ENCODE results near the gene SYT6. TPM values are rescaled to one million over a fixed set of nuclear protein-coding genes. Genes with fewer than 3 reads are reported as not detected.

The SYT6 gene
- total and polyA plus RNA-seq, 10 of the 15 experiments (the other 5 are each of a cell fraction or from before 2014, with no cell fraction given) = 0.05 to 0.39 TPM; not detected in 8

DNA sequence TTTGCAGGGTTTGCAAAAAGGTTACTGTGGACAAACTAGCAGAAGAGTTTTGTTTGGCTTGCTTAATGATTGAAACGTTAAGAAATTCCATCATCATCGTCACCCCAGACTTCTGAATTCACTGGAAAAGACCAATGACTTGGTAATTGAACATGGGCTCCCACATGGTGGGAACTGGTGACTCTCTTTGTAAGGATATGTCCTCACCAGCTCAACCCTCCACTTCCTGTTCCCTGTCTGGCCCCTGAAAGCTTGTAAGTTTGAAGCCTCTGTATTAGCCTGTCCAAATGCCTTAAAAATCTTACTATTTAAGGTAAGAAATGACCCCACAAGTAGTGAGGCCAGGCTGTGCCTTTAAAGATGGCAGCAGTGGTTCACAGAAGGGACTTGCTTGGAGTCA, 9.7 kb downstream of the SYT6 start:
- H3K27ac ChIP-seq (ENCODE audit: control insufficient read depth, insufficient read depth) = no peak overlapping the region
- POLR2A ChIA-PET = no interaction called here
- no peak for ATAC-seq

GRCh38 chr1:114139540-114139939, 14.1 kb downstream of the SYT6 start:
- Histone ChIP-seq H4K20me1 (ENCODE audit: control insufficient read depth, insufficient read depth) (no peaks in the 10 kb centered on the region), H3K4me3 (no peak overlapping the region), H3K4me2 (ENCODE audit: control insufficient read depth, insufficient read depth) (no peak overlapping the region), H3K79me2 (ENCODE audit: control insufficient read depth, insufficient read depth, low read length) (no peaks in the 10 kb centered on the region), H3K27me3 (replicated peaks in 1 of 2; ENCODE audit: control insufficient read depth in 2 of 2, insufficient read depth in 2 of 2, low read length in 1 of 2) (no peaks in the 10 kb centered on the region; a peak in 1 of 4 replicates), H3K27ac (ENCODE audit: control insufficient read depth, insufficient read depth) (no peak overlapping the region), H3K4me1 (ENCODE audit: control insufficient read depth, insufficient read depth, low read length) (no peaks in the 10 kb centered on the region), H3K36me3 (ENCODE audit: control insufficient read depth in 2 of 2, insufficient read depth in 2 of 2, low read length in 1 of 2) (no peaks in the 10 kb centered on the region), H3K9me3 (replicated peaks; ENCODE audit: control insufficient read depth, insufficient read depth, low read length) (no peaks in the 10 kb centered on the region), H2AFZ (ENCODE audit: control insufficient read depth, low read depth, low read length) (no peak overlapping the region), H3K9ac (ENCODE audit: control insufficient read depth, insufficient read depth, low read length) (no peak overlapping the region)
- DNase-seq (ENCODE audit: low read depth, low spot score) = no peak
- no peak for ATAC-seq
- FAIRE-seq = no peak
- BruUV-seq (replicated peaks) = no TSS peak
- ChIA-PET POLR2A (no interaction called here), SMC1A (ENCODE audit: uncharacterized antibody, unreplicated experiment) (interaction anchor here (1.5 kb wide), 1 partner anchor 9 kb away, joined by 3 read pairs; no protein-coding TSS in a partner anchor), RAD21 (ENCODE audit: unreplicated experiment) (no interaction called here), CTCF (interaction anchor here (0.7 kb wide), 1 partner anchor 143 kb away, joined by 3 read pairs; no protein-coding TSS in a partner anchor)
- 22% methylated on average over 10 of the region's 10 CpGs for WGBS (ENCODE audit: insufficient coverage, insufficient replicate concordance, low lambda C conversion rate, missing lambda C conversion rate)
- TF ChIP-seq RBBP5 (conservative IDR thresholded peaks at IDR 0.05) = no peak
- no peak for TF ChIP-seq FOXM1 (IDR thresholded peaks at IDR 0.05; ENCODE audit: low read depth, low read length)
- no peak for TF ChIP-seq SRF (IDR thresholded peaks at IDR 0.05; ENCODE audit: low read depth in 2 of 2, low read length in 2 of 2)
- in situ Hi-C loops (cut with MboI) (no loop called here), intact Hi-C loops (cut with micrococcal nuclease; ENCODE audit: unreplicated experiment) (no loop called here)

More for the DNA sequence above, 9.7 kb downstream of the SYT6 start:
- H3K4me3 ChIP-seq = no peak overlapping the region
- intact Hi-C loops (cut with micrococcal nuclease; ENCODE audit: unreplicated experiment) (no loop called here), in situ Hi-C loops (cut with MboI) (no loop called here)
- FAIRE-seq (no peak), DNase-seq (ENCODE audit: low read depth, low spot score) (no peak)
- H3K9me3 ChIP-seq (replicated peaks; ENCODE audit: control insufficient read depth, insufficient read depth, low read length) = no peaks in the 10 kb centered on the region
- BruUV-seq (replicated peaks) = no TSS peak
- H2AFZ ChIP-seq (ENCODE audit: control insufficient read depth, low read depth, low read length) = no peak overlapping the region
- H4K20me1 ChIP-seq (ENCODE audit: control insufficient read depth, insufficient read depth) = no peaks in the 10 kb centered on the region
- H3K4me1 ChIP-seq (ENCODE audit: control insufficient read depth, insufficient read depth, low read length) = no peaks in the 10 kb centered on the region
- RAD21 ChIA-PET (ENCODE audit: unreplicated experiment) = no interaction called here
- no peak overlapping the region for H3K9ac ChIP-seq (ENCODE audit: control insufficient read depth, insufficient read depth, low read length)
- no peak overlapping the region for H3K4me2 ChIP-seq (ENCODE audit: control insufficient read depth, insufficient read depth)
- SMC1A ChIA-PET (ENCODE audit: uncharacterized antibody, unreplicated experiment) = no interaction called here
- no peaks in the 10 kb centered on the region for H3K27me3 ChIP-seq (replicated peaks in 1 of 2; ENCODE audit: control insufficient read depth in 2 of 2, insufficient read depth in 2 of 2, low read length in 1 of 2)
- CTCF ChIA-PET = no interaction called here
- H3K36me3 ChIP-seq (ENCODE audit: control insufficient read depth in 2 of 2, insufficient read depth in 2 of 2, low read length in 1 of 2) = no peaks in the 10 kb centered on the region
- TF ChIP-seq ATF3 (IDR thresholded peaks at IDR 0.05; ENCODE audit: borderline replicate concordance, extremely low read depth, low read depth, low read length) = no peak
- TF ChIP-seq ATF7 (IDR thresholded peaks at IDR 0.05; ENCODE audit: low read depth) = no peak
- no peak for TF ChIP-seq KLF5 (IDR thresholded peaks at IDR 0.05; ENCODE audit: partially characterized antibody)
- TF ChIP-seq ESRRA (IDR thresholded peaks at IDR 0.05; ENCODE audit: low read length) = no peak
- no peak for TF ChIP-seq ZNF384 (IDR thresholded peaks at IDR 0.05; ENCODE audit: borderline replicate concordance, low read depth, low read length)
- WGBS (ENCODE audit: insufficient coverage, insufficient replicate concordance, low lambda C conversion rate, missing lambda C conversion rate) = 0% methylated on average over 2 of the region's 2 CpGs
- H3K79me2 ChIP-seq (ENCODE audit: control insufficient read depth, insufficient read depth, low read length) = no peaks in the 10 kb centered on the region

Measured in GM12878 (cell line).